HG03354 (cell line): ENCODE results near the gene CPLX1.
"Not testable (repeated sequence)": the region's sequence is repeated elsewhere in the genome, so short reads cannot be mapped to it uniquely, and the experiment has no call there.

Source experiments
- ATAC-seq: cut with Tn5 transposase; IDR thresholded peaks from one replicate; pipeline ENCODE4 v1.9.1; 2021; ENCODE audit warnings: mild to moderate bottlenecking; ENCODE audit not compliant: unreplicated experiment, poor library complexity, severe bottlenecking

The CPLX1 gene

DNA sequence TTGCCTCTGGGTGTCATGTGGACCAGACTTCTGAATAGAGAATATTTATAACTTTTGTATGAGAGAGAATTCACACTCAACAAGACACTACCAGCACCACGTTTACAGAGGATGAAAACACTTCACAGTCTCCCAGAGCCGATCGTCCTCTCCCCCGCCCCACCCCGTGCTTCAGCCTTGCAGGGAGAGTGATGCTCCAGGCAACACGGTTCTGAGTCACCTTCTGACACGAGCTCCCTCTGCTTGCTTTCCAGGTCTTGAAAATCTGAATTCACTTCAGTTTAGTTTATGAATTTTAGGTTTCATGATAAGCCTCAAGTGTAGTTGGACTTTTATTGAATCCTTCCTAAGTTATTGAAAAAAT lies 59.8 kb downstream of the CPLX1 start:
- ATAC-seq = no peak

DNA sequence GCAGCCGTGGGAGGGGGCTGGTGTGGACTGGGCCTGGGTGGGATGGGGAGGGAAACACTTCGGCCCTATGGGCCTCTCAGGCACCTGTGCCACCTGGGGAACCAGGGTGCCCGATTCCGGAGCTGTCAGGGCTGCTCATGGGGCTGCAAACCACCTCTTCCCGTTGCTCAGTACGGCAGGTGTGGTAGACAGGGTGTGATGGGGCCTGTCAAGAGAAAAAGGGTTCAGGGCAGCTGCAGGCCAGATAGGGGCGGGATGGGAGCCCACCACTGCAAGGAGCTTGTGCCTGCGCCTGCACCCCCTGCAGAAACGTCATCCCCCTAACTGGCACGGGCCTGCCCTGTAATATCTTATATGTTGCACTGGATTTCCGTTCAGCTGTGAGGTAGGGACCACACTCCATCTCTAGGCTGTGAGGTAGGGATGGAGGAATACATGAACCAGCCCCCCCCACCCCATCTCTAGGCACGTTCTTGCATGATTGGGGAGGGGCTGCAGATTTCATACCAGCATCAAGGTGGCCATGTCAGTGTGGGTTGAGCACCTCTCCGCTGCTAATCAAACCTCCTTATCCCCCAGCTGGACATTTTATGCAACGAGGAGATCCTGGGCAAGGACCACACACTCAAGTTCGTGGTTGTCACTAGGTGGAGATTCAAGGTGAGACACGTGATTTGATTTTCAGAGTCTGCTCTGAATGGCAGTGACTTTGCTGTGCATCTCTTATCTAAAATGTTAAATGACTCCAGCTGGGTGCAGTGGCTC lies 61.3 kb downstream of the CPLX1 start:
- no peak for ATAC-seq

DNA sequence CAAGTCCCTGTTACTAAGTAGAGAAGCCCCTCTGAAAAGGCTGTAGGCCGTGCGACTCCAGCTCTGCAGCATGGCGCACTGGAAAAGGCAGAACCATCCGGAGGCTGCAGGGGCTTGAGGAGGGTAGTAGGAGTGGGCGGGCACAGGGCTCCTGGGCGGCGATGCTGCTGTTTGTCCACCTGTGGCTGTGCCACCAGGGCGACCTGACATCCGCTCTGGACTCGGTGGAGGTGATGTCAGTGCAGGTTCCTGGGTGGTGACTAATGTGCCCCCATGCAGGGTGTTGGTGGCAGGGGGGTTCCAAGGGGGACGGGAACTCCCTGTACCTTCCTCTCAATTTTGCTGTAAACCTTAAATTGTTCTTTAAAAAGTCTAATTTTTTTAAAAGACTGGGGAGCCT lies 62.0 kb downstream of the CPLX1 start:
- ATAC-seq = no peak

DNA sequence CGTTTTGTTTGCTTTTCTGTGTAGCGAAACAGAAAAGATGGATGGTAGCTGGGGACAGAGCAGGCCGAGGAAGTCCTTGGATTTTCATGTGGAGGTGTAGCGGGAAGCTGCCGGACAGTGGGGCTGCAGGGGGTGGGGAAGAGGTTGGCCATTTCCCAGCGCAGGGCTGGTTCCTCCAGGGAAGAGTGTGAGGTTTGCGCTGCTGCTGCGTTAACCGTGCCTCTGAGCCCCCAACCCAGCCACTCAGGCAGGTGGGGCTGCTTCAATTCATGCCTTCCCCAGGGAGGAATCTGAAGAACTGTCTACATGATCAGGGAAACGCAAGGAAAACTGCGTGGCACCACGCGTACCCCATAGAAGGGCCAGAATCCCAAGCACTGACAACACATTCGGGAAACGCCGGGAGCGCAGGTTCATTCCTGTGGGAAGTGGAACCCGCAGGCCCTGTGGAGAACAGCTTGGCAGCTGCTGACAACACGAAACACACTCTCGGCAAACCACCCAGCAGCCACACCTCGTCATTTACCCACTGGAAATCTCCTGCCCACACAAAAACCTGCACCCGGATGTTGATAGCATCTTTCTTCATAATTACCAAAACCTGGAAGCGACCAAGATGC lies 62.6 kb downstream of the CPLX1 start:
- no peak for ATAC-seq

DNA sequence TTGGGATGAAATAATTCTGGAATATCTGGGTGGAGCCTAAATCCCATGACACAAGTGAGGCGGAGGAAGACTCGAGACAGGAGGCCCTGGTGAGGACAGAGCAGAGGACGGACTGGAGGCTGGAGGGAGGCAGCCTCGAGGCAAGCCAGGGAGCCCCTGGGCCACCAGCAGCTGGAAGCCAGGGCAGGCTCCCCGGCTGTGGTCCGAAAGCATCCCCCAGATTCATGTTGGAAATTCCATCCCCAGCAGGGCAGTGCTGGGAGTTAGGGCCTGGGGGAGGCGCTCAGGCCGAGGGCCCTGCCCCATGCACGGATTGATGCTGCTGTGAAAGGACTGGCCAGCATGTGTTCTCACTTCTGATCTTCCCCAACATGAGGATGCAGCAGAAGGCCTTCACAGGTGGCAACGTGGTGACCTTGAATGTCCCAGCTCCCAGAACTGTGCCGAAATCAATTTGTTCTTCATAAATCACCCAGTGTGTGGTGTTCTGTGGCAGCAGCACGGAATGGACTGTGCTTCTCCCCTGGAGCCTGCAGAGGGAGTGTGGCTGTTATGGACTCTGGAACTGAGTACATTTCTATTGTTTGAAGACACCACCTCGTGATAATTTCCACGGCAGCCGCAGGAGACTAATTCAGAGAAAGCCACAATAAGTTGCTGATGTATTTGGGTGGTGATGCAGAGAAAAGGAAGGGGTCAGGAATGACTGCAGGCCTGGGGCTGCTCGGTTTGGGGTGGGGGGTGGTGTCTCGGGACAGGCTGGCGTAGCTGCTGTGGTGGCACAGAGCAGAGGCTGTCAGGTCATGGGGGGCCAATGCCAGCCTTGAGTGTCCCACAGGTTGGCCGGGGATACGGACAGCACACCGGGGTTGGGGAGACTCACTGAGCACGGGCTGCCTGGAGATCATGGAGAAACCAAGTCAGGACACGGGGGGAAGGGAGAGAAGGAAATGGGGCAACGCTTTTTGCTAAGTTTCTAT lies 63.4 kb downstream of the CPLX1 start:
- ATAC-seq = no peak

DNA sequence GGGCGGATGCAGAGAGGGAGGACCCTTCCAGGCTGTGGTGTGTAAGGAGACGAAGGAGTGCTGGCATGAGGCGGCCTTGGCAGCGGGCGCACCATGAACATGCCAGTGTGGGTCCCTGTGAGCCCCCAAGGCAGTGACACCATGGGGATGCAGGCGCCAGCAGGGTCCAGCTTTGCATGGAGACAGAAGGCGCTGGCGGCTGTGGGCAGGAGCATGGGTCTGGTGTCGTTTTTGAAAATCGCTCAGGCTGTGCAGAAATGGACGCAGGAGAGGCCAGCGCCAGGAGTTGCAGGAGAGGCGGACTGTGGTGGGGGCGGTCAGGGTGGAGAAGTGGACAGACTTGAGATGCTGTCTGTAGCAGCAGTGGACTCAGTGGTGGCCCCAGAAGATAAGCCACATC lies 64.2 kb downstream of the CPLX1 start:
- ATAC-seq = no peak

DNA sequence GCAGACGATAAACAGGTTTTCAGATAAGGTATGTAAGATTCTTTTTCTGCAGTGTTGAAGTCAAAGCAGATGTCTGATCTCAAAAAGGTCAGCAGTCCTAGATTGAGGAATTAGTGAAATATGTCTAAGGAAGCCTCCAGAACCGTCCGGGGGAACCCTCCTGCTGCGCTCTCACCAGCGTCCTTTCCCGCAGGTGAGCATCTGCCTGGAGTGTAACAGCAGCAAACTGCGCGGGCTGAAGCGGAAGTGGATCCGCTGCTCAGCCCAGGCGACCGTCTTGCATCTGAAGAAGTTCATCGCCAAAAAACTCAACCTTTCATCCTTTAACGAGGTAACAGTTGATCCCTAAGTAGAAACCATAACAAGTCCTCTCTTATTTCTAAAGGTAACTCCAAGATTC lies 64.8 kb downstream of the CPLX1 start:
- ATAC-seq = no peak

DNA sequence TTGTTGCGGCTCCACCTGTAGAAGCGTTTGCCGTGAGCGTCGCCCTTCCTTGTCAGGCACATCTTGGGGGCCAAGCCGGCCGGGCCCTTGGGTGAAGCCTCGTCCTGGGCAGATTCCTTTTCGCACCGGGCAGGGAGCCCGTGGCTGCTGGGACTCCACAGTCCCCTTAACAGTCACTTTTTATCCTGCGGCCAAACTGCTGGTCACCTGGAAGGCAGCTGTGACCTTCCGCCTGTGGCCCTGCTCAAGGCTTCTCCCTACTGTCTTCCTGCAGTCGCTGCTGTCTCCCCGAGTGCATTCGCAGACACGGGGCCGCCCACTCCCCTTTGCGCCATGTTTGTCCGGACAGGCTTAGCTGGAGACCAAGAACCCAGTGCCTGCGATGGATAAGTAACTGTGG lies 65.3 kb downstream of the CPLX1 start:
- ATAC-seq = no peak

DNA sequence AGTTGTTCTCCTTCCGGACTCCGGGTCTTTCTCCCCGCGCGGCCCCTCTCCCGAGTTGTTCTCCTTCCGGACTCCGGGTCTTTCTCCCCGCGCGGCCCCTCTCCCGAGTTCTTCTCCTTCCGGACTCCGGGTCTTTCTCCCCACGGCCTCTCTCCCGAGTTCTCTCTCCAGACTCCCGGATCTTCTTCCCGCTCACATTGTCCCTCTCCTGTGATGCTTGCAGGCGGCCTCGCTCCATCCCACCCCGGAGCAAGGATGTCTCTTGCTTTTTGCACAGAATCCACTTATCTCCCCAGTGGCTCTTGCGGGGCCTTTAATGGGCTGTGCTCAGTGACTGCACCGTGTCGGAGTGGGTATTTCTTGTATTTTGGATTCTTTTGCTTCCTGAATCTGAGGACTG lies 66.1 kb downstream of the CPLX1 start:
- ATAC-seq = not testable (repeated sequence)

DNA sequence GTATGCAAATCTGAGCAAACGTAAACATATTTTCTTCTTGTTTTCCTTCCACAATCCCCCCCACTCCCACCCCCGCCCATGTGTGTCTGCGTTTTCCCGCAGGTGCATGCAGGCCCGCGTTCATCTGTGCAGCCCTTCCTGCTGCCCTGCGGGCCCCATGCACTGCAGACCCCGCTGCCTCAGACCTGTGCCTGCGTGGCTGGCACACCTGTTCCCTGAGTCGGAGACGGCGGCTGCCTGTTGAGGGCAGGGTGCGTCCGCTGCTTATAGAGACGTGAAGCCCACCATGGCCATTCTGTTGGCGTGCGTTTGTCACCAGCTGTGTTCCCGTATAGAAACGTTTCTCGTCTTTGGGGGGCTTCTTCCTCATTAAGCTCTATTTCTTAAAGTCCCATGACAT lies 68.8 kb downstream of the CPLX1 start:
- ATAC-seq = no peak

DNA sequence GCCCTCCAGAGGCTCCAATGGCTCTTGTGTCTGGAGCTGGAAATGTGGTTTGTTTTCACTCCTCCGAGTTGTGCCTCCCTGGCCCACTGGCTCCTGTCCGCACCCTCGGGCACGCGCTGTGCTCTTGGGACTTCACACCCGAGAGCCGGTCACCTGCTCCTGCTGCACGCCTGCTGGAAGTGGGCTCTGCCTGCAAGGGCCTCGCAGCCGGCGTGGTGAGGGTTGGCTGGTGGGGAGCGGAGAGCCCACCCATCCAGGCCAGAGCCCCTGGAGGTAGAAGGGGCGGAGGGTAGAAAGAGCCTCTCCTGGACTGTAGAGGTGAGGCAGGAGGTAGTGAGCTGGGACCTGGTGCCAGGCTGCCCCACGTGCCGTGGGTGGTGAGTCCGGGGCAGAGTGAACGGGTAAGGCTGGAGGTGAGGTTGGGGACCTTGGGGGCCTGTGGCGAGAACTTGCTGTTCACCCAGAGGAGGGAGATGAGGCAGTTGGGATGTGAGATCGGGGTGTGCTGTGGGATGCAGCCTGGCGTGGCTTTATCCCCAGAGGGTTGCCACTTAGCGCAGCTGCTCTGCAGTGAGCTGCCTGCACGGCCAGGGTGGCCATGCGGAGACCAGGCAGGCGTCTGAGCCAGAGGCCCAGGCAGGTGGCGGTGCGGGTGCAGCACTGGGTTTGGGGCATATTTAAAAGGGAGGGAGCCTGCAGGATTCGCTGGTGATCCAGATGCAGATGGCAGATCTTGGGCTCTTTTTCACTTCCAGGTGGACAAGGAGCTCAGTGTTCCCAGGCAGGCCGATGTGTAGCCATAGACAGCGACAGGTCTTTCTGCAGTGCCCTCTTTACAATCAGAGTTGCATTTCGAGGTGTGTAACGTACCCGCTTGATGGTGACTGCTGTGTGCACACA lies 71.5 kb downstream of the CPLX1 start:
- no peak for ATAC-seq

DNA sequence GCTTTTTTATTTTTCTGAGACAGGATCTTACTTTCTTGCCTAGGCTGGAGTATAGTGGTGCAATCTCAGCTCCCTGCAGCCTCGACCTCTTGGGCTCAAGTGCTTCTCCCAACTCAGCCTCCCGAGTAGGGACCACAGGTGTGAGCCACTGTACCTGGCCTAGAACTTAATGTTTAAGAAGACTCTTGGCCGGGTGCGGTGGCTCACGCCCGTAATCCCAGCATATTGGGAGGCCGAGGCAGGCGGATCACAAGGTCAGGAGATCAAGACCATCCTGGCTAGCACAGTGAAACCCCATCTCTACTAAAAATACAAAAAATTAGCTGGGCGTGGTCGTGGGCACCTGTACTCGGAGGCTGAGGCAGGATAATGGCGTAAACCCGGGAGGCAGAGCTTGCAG lies 72.7 kb downstream of the CPLX1 start:
- not testable (repeated sequence) for ATAC-seq

DNA sequence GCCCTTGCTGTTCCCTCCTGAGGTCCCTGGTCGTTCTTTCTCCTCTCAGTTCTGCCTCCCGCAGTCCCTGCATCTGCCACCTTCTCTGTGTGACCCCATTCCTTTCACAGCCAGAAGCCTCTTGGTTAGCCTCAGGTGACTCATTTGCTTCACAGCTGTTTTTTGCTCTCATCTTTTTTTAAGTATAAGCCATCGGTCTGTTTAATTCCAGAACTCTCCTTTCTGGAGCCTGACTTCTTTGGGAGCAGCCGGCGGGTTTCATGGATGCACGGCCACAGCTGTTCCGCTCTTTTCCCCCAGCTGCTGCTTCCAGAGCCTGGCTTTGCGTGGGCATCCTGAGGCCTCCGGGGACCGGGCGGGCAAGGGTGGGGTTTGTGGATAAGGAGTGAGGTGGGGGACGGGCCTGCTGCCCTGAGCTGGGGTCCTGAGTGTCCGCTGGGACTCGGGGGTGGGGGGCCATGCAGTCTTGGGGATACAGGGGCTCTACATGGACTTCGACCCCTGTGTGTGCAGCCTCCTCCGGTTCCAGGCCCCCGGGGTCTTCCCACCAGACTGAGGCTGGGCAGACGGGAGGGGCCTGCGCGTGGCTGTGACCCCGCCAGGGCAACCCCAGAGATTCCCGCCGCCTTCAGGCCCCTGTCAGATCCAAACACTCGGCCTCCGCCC lies 73.6 kb downstream of the CPLX1 start:
- no peak for ATAC-seq

DNA sequence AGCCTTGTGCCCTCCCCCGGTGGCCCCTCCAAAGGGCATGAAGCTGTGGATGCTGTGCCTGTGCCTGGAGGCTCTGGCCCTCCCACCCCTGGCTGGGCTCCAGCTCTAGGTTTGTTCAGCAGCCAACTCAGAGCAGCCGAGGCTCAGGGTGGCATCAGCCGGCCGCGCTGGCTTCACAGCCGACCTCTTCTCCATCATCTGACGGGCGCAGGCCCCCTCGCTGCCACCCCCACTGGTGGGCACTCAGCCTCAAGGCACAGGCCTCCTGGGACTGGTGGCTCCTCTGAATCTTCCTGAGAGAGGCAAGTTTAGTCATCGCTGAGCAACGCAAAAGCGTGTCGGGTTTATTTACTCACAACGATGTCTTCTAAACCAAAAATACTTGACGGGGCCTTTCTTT lies 74.3 kb downstream of the CPLX1 start:
- ATAC-seq = no peak

DNA sequence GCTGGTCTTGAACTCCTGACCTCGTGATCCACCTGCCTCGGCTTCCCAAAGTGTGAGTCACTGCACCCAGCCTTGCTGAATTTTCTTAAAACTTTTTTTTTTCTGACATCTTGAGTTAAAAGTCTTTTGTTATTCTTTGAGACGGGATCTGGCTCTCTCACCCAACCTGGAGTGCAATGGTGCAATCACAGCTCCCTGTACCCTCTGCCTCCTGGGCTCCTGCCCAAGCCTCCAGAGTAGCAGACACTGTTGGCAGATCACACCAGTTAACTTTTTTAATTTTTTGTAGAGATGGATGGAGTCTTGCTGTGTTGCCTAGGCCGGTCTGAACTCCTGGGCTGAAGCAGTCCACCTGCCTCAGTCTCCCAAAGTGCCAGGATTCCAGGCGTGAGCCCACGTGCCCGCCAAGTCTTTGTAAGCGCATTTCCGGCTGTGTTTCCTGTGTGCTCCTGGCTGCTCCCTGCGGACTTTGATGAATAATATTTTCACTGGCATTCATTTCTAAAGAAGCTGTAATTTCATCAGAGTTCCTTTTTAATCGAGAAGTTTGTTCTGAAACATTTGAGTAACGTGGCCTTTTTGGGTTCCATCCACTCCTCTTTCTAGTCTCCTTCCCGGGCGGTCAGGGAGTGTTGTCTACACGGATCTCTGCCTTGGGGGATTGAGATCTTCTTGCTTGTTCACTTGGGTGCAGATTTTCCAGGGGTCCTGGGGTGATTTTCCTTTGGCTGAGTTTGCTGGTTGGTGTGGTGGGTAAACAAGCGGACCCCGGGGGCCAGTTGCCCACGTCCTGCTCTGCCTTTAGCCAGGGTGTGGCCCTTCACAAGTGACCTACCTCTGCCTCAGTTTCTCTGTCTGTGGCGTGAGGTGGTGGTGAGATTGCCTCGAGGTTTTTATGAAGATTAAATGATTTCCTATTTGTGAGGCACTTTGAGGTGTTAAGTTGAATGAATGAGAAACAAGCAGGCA lies 75.9 kb downstream of the CPLX1 start:
- no peak for ATAC-seq

DNA sequence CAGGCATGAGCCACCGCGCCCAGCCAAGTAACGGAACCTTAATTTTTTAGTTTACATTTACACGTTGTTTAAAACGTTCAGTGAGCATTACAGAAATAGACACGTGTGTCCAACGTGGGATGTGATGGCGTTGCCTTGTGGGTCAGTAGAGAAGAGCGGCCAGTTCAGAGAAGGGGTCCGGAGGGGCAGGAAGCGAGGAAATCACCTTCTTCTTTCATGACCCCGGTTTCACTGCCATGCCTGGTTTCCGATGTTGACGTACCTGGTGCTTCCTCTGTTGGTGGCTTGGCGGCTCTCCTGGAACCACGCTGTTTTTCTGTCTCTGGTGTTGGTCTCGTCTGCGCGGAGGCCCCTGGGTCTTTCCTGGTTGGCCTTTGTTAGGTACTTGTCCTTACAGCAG lies 77.5 kb downstream of the CPLX1 start:
- no peak for ATAC-seq

DNA sequence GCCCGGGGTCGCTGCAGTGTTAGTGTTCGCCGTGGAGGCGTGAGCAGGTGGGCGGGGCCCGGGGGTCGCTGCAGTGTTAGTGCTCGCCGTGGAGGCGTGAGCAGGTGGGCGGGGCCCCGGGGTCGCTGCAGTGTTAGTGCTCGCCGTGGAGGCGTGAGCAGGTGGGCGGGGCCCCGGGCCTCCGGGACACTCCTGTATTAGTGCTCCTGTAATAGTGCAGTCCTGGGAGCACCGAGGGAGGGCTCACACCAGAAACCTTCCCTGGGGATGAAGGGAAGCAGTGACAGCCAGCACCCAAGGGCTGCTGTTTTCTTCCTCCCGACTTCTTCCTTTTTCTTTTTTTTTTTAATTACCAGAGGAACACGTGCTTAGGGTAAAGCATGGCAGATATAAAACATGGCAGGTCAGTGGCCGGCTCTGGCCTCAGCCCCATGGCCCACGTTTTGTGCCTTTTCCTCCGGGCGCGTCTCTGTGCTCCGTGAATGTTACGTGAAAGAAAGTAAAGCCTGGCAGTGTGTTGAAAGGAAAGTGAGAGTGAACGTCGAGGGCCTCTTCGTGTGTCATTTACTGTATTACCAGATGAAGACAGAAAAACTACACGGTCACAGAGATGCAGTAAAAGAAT lies 78.3 kb downstream of the CPLX1 start:
- no peak for ATAC-seq
